Measurements from ENCODE around the gene GNAS. TPM values are rescaled to one million over a fixed set of nuclear protein-coding genes. Genes with fewer than 3 reads are reported as not detected.

GNAS gene
- polyA plus RNA-seq, 6 donors from 2014 or later, result 133 to 298 (median 194) TPM

DNA sequence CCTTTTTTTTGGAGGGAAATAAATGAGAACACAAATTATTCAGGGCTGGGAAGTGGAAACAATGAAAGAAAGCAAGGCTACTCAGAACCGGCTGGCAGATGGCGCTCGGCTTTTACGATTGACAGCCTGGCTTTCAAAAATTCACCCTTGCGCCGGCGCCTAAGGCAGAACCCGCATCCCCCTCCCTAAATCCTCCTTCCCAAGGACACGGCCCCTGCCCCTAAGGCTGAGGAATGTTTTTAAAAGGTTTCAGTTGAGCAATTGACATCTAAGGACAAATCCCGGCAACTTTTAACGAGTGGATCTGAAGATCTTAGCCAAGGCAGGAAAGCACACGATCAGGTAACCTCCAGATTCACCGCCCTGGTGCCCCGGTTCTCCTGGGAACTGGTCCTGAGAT is 16.3 kb downstream of the GNAS start:
- no peak overlapping the region for H3K27ac Mint-ChIP-seq

DNA sequence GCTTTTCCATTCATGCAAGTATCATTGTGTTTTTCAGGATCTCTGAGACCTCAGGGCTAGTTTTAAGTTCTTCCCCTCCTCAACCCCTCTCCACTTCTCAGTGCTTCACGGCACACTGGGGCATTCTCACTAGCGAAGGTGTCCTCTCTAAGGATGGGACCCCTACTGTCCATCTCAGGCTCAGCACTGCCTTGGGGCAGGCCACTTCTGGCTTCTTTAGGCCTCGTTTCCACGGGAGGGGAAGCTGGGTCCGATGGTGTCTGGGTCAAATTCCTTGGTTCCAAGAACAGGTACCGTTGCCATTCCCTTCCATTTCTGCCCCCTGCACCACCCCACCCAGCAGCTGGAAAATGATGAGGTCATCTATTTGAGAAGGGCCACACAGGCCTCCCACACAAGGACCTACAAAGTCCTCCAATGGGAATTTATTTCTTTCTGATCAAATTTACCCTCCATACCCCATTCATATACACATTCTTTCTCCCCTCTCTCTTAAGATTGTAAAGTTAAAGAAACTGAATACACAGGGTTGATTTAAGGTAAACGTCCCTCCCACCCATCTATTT is 17.2 kb downstream of the GNAS start:
- H3K4me1 Mint-ChIP-seq, result peaks cover 11 to 19% (median 12%) of the 10 kb centered on the region in 3 donors
- peak overlapping the region in 2 of 6 donors; percentile 60 to 88 for H3K27ac Mint-ChIP-seq
- H3K9me3 Mint-ChIP-seq, result no peaks in the 10 kb centered on the region
- H3K4me3 Mint-ChIP-seq, result no peak overlapping the region
- peaks cover 0 to 12% (median 11%) of the 10 kb centered on the region in 3 donors for H3K27me3 Mint-ChIP-seq
- no peaks in the 10 kb centered on the region for H3K36me3 Mint-ChIP-seq
- DNase-seq (no peak), ATAC-seq (ENCODE audit: low read depth in 2 of 2) (no peak)

More for the DNA sequence above, 16.3 kb downstream of the GNAS start:
- Mint-ChIP-seq H3K27me3 (peaks cover 0 to 17% (median 12%) of the 10 kb centered on the region in 3 donors), H3K36me3 (no peaks in the 10 kb centered on the region), H3K4me1 (peaks cover 11 to 16% (median 12%) of the 10 kb centered on the region in 3 donors), H3K9me3 (no peaks in the 10 kb centered on the region), H3K4me3 (no peak overlapping the region)
- DNase-seq, result no peak
- ATAC-seq (ENCODE audit: low read depth in 2 of 2), result no peak

- H3K4me3 Mint-ChIP-seq, result no peak overlapping the region
- DNase-seq (peak; percentile 46), ATAC-seq (ENCODE audit: low read depth in 2 of 2) (peak; percentile 69 to 74)
- peaks cover 0 to 12% (median 8%) of the 10 kb centered on the region in 3 donors for H3K27me3 Mint-ChIP-seq
- no peaks in the 10 kb centered on the region for H3K9me3 Mint-ChIP-seq
- H3K27ac Mint-ChIP-seq, result peak overlapping the region in 4 of 6 donors; percentile 59 to 73 (median 66)
- no peaks in the 10 kb centered on the region for H3K36me3 Mint-ChIP-seq
- H3K4me1 Mint-ChIP-seq, result peaks cover 11 to 19% (median 12%) of the 10 kb centered on the region in 3 donors
These were observed 17.9 kb downstream of the GNAS start for GRCh38 chr20:58870293-58871014.

DNA sequence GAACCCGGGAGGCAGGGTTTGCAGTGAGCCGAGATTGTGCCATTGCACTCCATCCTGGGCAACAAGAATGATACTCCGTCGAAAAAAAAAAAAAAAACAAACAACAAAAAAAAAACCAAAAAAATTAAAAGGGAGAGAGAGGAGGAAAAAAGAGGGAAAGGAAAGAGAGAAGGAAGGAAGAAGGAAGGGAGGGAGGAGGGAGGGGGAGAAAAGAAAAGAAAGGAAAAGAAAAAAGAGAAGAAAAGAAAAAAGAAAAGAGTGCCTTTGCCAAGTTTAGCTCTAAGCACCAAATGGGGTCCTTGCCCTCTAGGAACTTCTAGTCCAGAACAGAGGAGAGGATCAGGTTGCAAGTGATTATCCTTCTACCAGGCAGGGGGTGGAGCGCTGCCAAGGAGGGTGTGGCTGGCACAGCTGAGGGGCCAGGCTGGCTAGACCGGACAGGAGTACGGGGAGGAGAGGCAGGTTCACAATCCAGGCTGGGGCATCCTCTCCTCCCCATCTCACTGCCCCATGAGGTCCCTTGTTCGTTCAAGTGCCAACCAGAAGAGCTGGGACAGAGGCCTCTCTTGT is 19.1 kb downstream of the GNAS start:
- Mint-ChIP-seq H3K27me3 (peaks cover 0 to 8% (median 6%) of the 10 kb centered on the region in 3 donors), H3K4me3 (no peak overlapping the region), H3K9me3 (no peaks in the 10 kb centered on the region), H3K4me1 (peaks cover 11 to 19% (median 12%) of the 10 kb centered on the region in 3 donors), H3K27ac (no peak overlapping the region), H3K36me3 (no peaks in the 10 kb centered on the region)
- no peak for DNase-seq
- ATAC-seq (ENCODE audit: low read depth in 2 of 2), result no peak

DNA sequence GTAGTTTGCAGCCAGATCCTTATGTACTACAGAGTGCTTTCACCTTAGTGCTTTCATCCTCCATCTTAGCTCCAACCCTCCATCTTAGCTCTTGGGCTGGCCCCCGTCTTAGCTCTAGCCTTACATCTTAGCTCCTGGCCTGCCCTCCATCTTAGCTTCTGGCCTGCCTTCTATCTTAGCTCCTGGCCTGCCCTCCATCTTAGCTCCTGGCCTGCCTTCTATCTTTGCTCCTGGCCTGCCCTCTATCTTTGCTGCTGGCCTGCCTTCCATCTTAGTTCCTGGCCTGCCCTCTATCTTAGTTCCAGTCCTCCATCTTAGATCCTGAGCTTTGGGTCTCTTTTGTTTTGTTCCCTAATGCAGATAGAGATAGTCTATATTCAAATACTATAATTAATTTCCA is 22.0 kb downstream of the GNAS start:
- Mint-ChIP-seq H3K9me3 (no peaks in the 10 kb centered on the region), H3K36me3 (no peaks in the 10 kb centered on the region), H3K4me3 (no peak overlapping the region), H3K4me1 (peaks cover 11 to 19% (median 12%) of the 10 kb centered on the region in 3 donors), H3K27ac (peak overlapping the region in 2 of 6 donors; percentile 79 to 80), H3K27me3 (no peaks in the 10 kb centered on the region)
- DNase-seq (no peak), ATAC-seq (ENCODE audit: low read depth in 2 of 2) (no peak)

DNA sequence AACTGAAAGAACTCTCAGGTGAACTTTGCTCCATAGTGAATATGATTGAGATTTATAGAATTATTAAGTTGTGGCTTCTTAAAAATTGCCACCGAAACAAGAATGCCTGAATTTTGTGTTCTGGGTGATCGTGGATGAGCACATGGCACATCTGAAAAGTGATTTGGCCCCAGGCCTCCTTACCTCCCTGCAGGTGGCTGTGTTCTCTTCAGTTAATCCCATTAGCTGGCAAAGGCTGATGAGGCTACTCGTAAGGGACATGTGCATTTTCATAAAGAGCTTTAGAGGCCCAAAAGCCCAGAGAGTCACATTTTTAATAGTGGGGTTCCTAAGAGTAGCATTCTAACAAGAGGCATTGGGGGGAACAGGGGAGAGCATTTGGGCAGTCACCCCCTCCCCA is 22.6 kb downstream of the GNAS start:
- Mint-ChIP-seq H3K36me3 (peaks cover 0 to 2% of the 10 kb centered on the region in 2 donors), H3K9me3 (no peaks in the 10 kb centered on the region), H3K4me1 (peaks cover 10 to 17% (median 11%) of the 10 kb centered on the region in 3 donors), H3K4me3 (no peak overlapping the region), H3K27ac (no peak overlapping the region), H3K27me3 (no peaks in the 10 kb centered on the region)
- DNase-seq, result no peak
- no peak for ATAC-seq (ENCODE audit: low read depth in 2 of 2)

DNA sequence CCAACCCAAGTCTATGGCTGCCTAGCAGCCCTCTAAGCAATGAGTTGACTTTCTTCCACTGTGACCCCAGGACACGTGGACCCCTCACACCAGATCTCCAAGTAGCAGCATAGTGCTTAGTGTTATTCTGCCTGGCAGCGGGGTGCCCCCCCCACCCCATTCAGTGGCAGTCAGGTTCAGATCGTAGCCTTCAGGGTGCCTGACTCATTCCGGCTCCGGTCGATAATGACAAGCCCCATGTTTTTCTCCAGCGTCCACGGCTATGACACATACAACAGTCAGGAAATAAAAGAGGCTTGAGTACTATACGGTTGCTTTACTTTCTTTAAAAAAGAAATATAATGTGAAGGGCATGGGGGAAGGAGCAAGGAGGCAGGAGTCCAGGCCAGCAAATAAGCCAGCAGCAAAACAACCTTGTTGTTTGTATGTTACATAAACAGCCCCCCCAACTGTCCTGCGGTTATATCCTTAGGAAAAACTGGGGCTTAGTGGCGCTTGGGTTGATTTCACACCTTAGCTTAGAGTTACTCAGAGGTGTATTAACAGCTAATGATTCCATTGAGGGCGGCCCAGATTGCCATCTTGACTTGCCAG is 23.1 kb downstream of the GNAS start:
- no peak overlapping the region for H3K27ac Mint-ChIP-seq
- DNase-seq, result no peak
- H3K36me3 Mint-ChIP-seq, result peaks cover 0 to 5% of the 10 kb centered on the region in 2 donors
- ATAC-seq (ENCODE audit: low read depth in 2 of 2), result no peak
- peaks cover 4 to 12% (median 9%) of the 10 kb centered on the region in 3 donors for H3K4me1 Mint-ChIP-seq
- H3K9me3 Mint-ChIP-seq, result no peaks in the 10 kb centered on the region
- H3K4me3 Mint-ChIP-seq, result no peak overlapping the region
- H3K27me3 Mint-ChIP-seq, result no peaks in the 10 kb centered on the region

DNA sequence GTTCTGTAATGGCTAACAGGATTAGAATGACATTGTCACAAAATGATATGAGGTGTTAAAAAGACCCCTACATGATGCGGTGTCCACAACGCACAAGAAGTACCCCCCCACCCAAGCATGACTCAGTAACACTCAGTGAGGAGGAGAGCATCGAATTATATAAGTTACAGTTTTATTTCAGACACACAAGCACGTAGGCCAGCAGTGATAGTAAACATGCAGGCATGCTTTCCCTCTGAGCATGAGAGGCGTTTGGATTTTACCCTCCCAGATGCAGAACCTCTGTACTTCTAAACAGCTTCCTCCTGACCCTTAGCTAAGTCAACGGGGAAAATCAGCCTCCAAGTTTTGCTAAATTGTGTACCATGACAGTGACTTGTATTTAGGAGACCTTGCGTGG is 23.9 kb downstream of the GNAS start:
- DNase-seq (no peak), ATAC-seq (ENCODE audit: low read depth in 2 of 2) (no peak)
- H3K4me1 Mint-ChIP-seq, result peaks cover 0 to 10% (median 4%) of the 10 kb centered on the region in 3 donors
- H3K9me3 Mint-ChIP-seq, result no peaks in the 10 kb centered on the region
- H3K27me3 Mint-ChIP-seq, result no peaks in the 10 kb centered on the region
- H3K27ac Mint-ChIP-seq, result peak overlapping the region in 1 of 6 donors; percentile 70
- peaks cover 0 to 5% of the 10 kb centered on the region in 2 donors for H3K36me3 Mint-ChIP-seq
- no peak overlapping the region for H3K4me3 Mint-ChIP-seq

- H3K27ac Mint-ChIP-seq, result peak overlapping the region in 3 of 6 donors; percentile 19 to 83 (median 35)
- H3K9me3 Mint-ChIP-seq, result no peaks in the 10 kb centered on the region
- ATAC-seq (ENCODE audit: low read depth in 2 of 2) (no peak), DNase-seq (no peak)
- no peaks in the 10 kb centered on the region for H3K27me3 Mint-ChIP-seq
- H3K4me1 Mint-ChIP-seq, result peaks cover 0 to 9% (median 4%) of the 10 kb centered on the region in 3 donors
- peaks cover 0 to 5% of the 10 kb centered on the region in 2 donors for H3K36me3 Mint-ChIP-seq
- peak overlapping the region in 1 of 8 donors; percentile 30 for H3K4me3 Mint-ChIP-seq
These were observed 24.8 kb downstream of the GNAS start for GRCh38 chr20:58877050-58877975.

- peak overlapping the region in 1 of 6 donors; percentile 19 for H3K27ac Mint-ChIP-seq
- H3K4me1 Mint-ChIP-seq, result peaks cover 0 to 3% (median 0%) of the 10 kb centered on the region in 3 donors
- H3K4me3 Mint-ChIP-seq, result no peak overlapping the region
- ATAC-seq (ENCODE audit: low read depth in 2 of 2), result no peak
- peaks cover 0 to 5% of the 10 kb centered on the region in 2 donors for H3K36me3 Mint-ChIP-seq
- H3K9me3 Mint-ChIP-seq, result no peaks in the 10 kb centered on the region
- no peak for DNase-seq
- no peaks in the 10 kb centered on the region for H3K27me3 Mint-ChIP-seq
These were observed 25.5 kb downstream of the GNAS start for GRCh38 chr20:58877976-58878360.

- ATAC-seq (ENCODE audit: low read depth in 2 of 2) (no peak), DNase-seq (no peak)
- no peak overlapping the region for H3K27ac Mint-ChIP-seq
- no peaks in the 10 kb centered on the region for H3K9me3 Mint-ChIP-seq
- H3K27me3 Mint-ChIP-seq, result no peaks in the 10 kb centered on the region
- H3K4me3 Mint-ChIP-seq, result no peak overlapping the region
- H3K4me1 Mint-ChIP-seq, result peaks cover 0 to 3% (median 0%) of the 10 kb centered on the region in 3 donors
- H3K36me3 Mint-ChIP-seq, result peaks cover 0 to 5% of the 10 kb centered on the region in 2 donors
These were observed 25.9 kb downstream of the GNAS start for GRCh38 chr20:58878399-58878798.

DNA sequence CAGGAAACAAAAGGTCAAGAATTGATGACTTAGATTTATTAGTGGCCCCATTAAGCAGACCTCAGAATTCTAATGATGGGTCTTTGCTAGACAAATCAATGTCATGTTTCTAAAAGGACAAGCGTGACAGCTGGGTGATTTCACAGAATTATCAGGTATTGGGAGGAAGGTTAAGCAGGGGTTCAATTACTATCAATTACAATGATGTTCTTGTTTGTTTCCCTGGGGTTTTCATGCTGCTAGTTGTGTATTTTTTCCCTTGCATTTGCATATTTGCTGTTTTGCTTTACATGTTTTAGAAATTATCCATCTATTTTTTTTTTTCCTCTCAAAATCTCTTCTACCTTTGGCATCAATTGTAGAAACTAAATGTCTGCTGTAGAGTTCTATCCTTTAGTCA is 27.9 kb downstream of the GNAS start:
- DNase-seq, result no peak
- H3K36me3 Mint-ChIP-seq, result peaks cover 0 to 5% of the 10 kb centered on the region in 2 donors
- H3K4me1 Mint-ChIP-seq, result peaks cover 0 to 4% (median 0%) of the 10 kb centered on the region in 3 donors
- H3K9me3 Mint-ChIP-seq, result no peaks in the 10 kb centered on the region
- H3K27ac Mint-ChIP-seq, result no peak overlapping the region
- no peak for ATAC-seq (ENCODE audit: low read depth in 2 of 2)
- H3K27me3 Mint-ChIP-seq, result no peaks in the 10 kb centered on the region
- H3K4me3 Mint-ChIP-seq, result no peak overlapping the region

Measured in naive B cell (primary cell).